NCI-H460 (cell line): ENCODE results near the gene LEF1. TPM values are rescaled to one million over a fixed set of nuclear protein-coding genes. Genes with fewer than 3 reads are reported as not detected.
A peak's percentile ranks its signal among the peaks of the same experiment; 100 is the strongest.
"Not testable (repeated sequence)": the region's sequence is repeated elsewhere in the genome, so short reads cannot be mapped to it uniquely, and the experiment has no call there.

Source experiments
- DNase-seq: peaks from one replicate; pipeline ENCODE4 v3.0.0-alpha.2; 2016; ENCODE audit warnings: low read depth; ENCODE audit errors: extremely low read depth
- total RNA-seq: library from RNA; depleted of rRNA; stranded (reverse); fragments of >200 nt; shearing (Covaris generic); gene quantifications from 2 replicates; pipeline ENCODE4 v1.2.3, GENCODE V29; 2014

The LEF1 gene
- total RNA-seq, 1 experiment from 2014 or later: 0.69 TPM

- DNase-seq: no peak
These were observed 125.8 kb downstream of the LEF1 start for GRCh38 chr4:108042927-108043326.

DNA sequence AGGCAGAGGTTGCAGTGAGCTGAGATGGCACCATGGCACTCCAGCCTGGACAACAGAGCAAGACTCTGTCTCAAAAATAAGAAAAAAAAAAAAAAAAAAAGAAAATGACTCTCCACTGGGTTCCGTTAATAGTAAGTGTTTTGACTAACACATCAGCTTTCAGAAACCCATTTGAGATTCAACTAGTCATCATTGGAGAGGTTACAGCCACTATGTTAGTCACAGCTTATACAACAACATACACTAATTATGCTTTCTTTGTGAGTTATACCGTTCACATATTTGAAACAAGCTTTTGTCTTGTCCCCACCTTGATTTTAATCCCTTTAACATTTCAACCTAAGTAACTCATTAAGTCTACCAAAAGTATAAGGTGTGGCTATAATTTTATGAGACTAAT is 130.8 kb downstream of the LEF1 start:
- DNase-seq: no peak

DNA sequence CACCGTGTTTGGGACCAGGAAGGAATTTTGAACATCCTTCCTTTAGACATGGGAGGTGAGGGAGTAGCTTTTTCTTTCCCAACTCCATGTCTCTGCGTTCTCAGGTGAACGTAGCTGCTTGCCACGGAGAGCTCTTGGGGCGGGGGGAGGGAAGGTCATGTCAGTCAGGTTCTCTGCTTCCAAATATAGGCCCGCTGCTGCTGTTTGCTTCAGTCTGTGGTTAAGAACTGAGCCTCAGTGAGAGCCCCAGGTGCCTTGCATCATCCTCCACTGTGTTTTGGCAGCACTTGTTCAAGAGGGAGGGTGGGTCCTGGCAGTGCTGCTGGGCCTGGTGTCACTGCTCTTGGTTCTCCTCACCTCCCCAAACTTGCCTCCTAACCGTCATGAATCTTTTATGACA is 132.5 kb downstream of the LEF1 start:
- DNase-seq: no peak

GRCh38 chr4:108035691-108036090 is 133.0 kb downstream of the LEF1 start:
- no peak for DNase-seq

DNA sequence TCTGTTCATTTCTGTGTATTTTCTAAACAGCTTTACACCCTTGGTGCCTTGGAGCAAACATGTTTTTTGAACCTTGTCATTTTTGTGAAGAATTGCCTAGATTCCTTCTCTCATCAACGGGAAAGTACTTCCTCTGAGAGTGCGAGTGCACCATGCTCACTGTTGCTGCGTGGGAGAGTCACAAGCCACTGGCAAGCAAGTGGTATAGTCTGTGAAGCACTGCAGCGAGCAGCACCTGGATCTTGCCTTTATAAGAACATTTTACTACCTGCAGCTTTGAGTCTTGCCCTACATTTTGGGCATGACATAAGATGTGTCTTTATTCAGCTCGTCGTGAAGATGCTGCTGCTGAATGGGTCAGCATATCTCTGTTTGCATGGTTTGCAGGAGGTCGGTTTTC is 134.2 kb downstream of the LEF1 start:
- DNase-seq: no peak

DNA sequence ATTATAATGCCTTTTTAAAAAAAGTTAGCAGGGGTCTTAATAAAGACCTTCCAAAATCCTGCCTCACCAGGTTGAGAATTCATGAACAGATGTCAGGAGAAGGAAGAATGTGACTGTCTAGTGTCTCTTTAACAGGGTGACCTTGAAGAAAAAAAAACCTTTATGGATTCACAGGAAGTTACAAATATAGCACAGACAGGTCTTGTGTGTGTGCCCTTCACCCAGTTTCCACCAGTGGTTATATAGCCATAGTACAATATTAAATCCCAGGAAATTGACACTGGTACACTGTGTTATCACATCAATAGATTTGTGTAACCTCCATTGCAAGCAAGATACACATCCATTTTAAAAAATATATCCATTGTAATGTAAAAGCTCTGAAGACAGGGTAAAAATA is 135.4 kb downstream of the LEF1 start:
- DNase-seq: no peak

GRCh38 chr4:108031427-108032083 is 137.2 kb downstream of the LEF1 start:
- no peak for DNase-seq

DNA sequence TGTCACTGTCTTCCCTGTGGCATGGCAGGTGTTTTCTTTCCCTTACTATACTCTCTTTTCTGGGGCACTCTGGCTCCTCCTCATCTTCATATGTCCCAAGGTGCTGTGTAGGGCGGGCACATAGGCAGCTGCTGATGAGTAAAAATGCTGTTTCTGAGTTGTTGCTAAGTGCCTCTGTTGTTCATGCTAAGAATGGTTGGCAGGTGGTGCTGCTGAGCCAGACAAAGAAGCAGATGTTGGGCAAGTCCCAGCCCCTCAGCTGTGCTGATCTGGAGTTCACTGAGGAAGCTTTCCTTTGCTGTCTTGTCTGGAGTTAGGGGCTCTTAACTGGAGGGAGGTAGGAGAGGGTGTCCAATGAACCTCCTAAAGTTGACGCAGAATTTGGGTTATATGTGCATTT is 138.4 kb downstream of the LEF1 start:
- DNase-seq: peak; percentile 24

DNA sequence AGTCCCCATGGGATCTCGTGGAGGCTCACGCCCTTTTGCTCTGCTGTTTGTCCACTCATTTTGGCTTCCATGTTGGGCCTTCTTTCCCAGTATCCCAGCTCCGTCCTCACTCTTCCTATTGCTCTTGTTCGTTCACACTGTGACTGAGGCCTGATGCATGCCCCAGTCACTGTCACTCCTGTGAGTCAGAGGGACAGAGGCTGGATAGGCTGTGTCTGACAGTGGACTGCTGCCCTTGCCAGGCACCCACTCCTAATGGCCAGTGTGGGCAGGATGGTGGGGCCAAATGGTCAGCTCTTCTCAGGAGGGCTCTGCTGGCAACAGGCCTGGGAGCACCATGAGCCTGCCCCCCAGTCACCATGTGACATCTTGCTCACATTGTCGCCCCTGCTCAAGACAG is 139.0 kb downstream of the LEF1 start:
- DNase-seq: no peak

GRCh38 chr4:108029016-108029720 is 139.6 kb downstream of the LEF1 start:
- DNase-seq: no peak

GRCh38 chr4:108024878-108025165 is 143.9 kb downstream of the LEF1 start:
- DNase-seq: no peak

GRCh38 chr4:108024085-108024877 is 144.5 kb downstream of the LEF1 start:
- no peak for DNase-seq

GRCh38 chr4:108018884-108019187 is 149.9 kb downstream of the LEF1 start:
- no peak for DNase-seq

DNA sequence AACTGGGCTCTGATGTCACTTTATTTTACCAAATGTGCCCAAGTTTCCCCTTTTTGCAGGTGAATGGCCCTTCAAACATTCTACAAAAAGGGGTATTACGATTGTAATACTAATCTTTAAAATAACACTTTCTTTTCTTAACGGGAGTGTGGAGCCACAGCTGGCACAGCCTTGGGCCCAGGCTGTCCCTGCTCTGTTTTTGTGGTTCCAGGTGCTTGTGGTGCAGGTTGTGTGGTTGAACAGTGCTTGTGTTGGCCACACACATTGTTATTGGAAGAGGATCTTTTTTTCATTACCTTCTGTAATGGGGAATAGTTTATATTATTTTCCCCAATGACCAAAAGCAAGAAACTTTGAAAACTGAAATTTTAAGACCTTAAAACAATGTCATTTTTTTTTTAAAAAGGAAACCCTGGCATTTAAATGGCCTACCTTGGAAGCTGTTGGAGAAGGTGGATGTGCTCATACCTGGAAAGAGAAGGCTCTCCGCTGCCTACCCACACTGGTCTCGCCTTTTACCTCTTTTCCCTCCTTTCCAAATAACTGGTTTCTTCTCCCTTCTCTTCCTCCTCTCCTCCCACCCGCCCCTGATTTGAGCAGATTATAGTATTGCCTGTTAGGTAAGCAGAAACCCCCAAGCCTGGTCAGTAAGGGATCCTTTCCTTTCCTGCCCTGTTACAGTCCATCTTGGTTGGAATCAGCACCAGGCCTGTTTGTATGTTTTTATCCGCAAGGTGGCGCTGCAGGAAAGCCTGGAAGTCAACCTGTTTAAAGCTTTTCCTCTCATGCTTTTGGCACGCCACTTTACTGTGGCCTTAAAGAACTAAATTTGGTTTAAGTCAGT is 150.5 kb downstream of the LEF1 start:
- DNase-seq: peak; percentile 63

- DNase-seq: no peak
These were observed 154.8 kb downstream of the LEF1 start for GRCh38 chr4:108013955-108014354.

GRCh38 chr4:108013327-108013726 is 155.4 kb downstream of the LEF1 start:
- DNase-seq: no peak

DNA sequence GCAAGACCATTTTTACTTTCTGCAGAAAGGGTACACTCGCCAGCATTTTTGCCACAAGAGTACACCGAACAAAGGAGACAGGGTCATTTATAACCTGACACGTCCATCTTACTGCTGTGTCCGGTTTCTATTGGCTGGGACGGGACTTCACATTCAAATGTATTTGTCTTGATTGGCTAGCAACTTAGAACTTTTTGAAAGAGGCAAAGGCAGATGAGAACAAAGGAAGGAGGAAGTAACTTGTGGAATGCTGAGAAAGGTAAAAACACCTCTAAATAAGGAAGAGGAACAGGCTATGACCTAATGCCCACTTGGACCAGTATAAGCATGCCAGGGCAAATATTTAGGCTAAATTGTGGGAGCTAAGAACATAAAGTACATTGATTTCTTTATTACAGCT is 156.3 kb downstream of the LEF1 start:
- not testable (repeated sequence) for DNase-seq

GRCh38 chr4:108010167-108010566 is 158.6 kb downstream of the LEF1 start:
- no peak for DNase-seq

DNA sequence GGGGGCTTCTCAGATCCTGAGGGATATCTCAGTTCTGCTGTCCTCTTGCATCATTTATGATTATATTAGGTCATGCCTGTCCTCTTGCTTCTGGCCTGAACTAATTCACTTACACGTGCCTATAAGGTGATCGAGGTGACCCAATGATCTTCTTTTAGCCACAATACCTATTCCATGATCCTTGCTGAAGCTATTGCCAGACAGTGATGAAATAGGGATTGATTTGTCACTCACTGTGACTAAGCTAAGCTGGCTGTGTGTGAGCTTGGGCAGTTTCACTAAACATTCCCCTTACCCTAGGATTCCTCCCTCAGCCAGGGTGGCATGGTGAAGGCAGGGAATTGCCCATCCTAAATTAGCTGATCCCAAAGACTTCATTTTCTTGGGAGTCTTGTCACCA is 160.0 kb downstream of the LEF1 start:
- peak; percentile 43 for DNase-seq

DNA sequence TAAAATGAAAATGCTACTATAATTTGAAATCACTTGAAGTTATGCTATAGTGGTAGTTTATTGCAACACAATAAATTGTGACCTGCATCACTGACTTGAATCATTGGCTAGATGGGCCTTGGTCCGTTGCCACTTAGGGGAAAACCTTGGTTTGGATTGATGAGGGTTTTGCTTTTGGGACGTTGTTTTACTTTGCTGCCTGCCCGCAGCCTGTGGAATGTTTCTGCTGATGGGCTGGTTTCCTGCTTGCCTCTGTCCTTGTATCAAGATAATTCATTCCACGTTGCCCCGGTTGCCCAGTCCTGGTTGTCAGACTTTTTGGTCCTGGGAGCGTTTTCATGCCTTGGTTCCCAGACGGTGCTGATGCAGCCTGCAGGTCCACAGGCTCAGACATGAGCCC is 160.7 kb downstream of the LEF1 start:
- DNase-seq: no peak

- DNase-seq: no peak
These were observed 162.4 kb downstream of the LEF1 start for GRCh38 chr4:108006361-108006760.
